K562 (cell line): ENCODE results near the gene PPP1R14B. TPM values are rescaled to one million over a fixed set of nuclear protein-coding genes. Genes with fewer than 3 reads are reported as not detected.

Source experiments
- ATAC-seq: fragments of 200-7000 bp; cut with Tn5 transposase; 3 replicates; pipeline ENCODE4 v1.9.1; 2020; ENCODE audit warnings: moderate library complexity
- BruUV-seq: library from RNA; stranded (reverse); fragments of 400-500 nt; replicated peaks from 2 replicates; lab custom pipeline; 2021; lab: Mats Ljungman, UMichigan
- CTCF ChIA-PET: fragments of 300-600 bp; formaldehyde crosslinking; extraction: SDS; loops from one replicate; lab custom pipeline; 2021; ENCODE audit warnings: low intra/inter-chr PET ratio; lab: Yijun Ruan, JAX
- POLR2A ChIA-PET: fragments of 300-600, 350-650 bp; sonication (Branson Sonifier 250); formaldehyde crosslinking; extraction: SDS; loops from one replicate; lab custom pipeline; 2021; ENCODE audit warnings: antibody characterized with exemption, inconsistent platforms; lab: Yijun Ruan, JAX
- DNase-seq, 4 experiments: peaks; one replicate each; pipeline versions ENCODE4 v3.0.0 to v3.0.0-alpha.2; 2011 to 2018; ENCODE audit warnings: low spot score in 3 of 4, mixed read lengths in 3 of 4; ENCODE audit errors: extremely low read depth in 1 of 4
- FAIRE-seq: peaks from 2 replicates; lab custom pipeline; 2011; peaks lifted over from hg19 to GRCh38; lab: Jason Lieb, UNC
- H2AFZ ChIP-seq: 2 replicates; pipeline ENCODE4 v1.6.0; 2011; ENCODE audit warnings: low read depth, low read length, control low read depth, inconsistent platforms
- H3K27ac ChIP-seq: fragments of 200-600 bp; 3 replicates; pipeline ENCODE4 v1.8.0; 2011; ENCODE audit warnings: low read depth, mild to moderate bottlenecking, control low read depth, inconsistent platforms, low read length, moderate library complexity, mixed read lengths; ENCODE audit errors: extremely low read depth
- H3K27me3 ChIP-seq, 2 experiments: fragments of 300-600 bp in 1 of 2; 2 replicates in 1 of 2; 3 replicates in 1 of 2; pipeline versions ENCODE4 v1.6.0 to v1.8.0; 2011; ENCODE audit warnings: inconsistent platforms in 2 of 2, low read length in 2 of 2, mild to moderate bottlenecking in 1 of 2, mixed read lengths in 1 of 2, moderate library complexity in 1 of 2; ENCODE audit not compliant: control insufficient read depth in 2 of 2, insufficient read depth in 2 of 2
- H3K36me3 ChIP-seq: fragments of 300-600 bp; 3 replicates; pipeline ENCODE4 v1.8.0; 2011; ENCODE audit warnings: mild to moderate bottlenecking, low read length, inconsistent platforms; ENCODE audit not compliant: control insufficient read depth, insufficient read depth
- H3K4me1 ChIP-seq, 2 experiments: fragments of 200-600 bp in 1 of 2; replicated peaks in 1 of 2; 2 replicates in 1 of 2; 3 replicates in 1 of 2; pipeline versions ENCODE4 v1.5.1 to v1.8.0; 2011; ENCODE audit warnings: inconsistent platforms in 2 of 2, low read length in 2 of 2, mild to moderate bottlenecking in 1 of 2, mixed read lengths in 1 of 2, moderate library complexity in 1 of 2; ENCODE audit not compliant: control insufficient read depth in 2 of 2, insufficient read depth in 2 of 2
- H3K4me2 ChIP-seq: 2 replicates; pipeline ENCODE4 v1.6.1; 2011; ENCODE audit warnings: low read length, control low read depth, inconsistent platforms, mixed read lengths; ENCODE audit not compliant: insufficient read depth
- H3K4me3 ChIP-seq: fragments of 200-600 bp; sonication (generic), shearing (Covaris generic); 2 replicates; pipeline ENCODE4 v1.5.1; 2016; ENCODE audit warnings: control low read depth, inconsistent platforms
- H3K79me2 ChIP-seq: fragments of 200-600 bp; 3 replicates; pipeline ENCODE4 v1.8.0; 2011; ENCODE audit warnings: low read length, inconsistent platforms; ENCODE audit not compliant: control insufficient read depth, insufficient read depth
- H3K9ac ChIP-seq, 2 experiments: 2 replicates each; pipeline versions ENCODE4 v1.6.0 to v1.6.1; 2011; ENCODE audit warnings: low read depth in 2 of 2, low read length in 2 of 2, control low read depth in 1 of 2, inconsistent platforms in 1 of 2, mild to moderate bottlenecking in 1 of 2, mixed read lengths in 1 of 2; ENCODE audit not compliant: insufficient read depth in 1 of 2
- H3K9me1 ChIP-seq: one replicate; pipeline ENCODE4 v1.6.0; 2011; ENCODE audit warnings: inconsistent platforms, mild to moderate bottlenecking, low read length, moderate library complexity; ENCODE audit not compliant: control insufficient read depth, insufficient read depth
- H3K9me3 ChIP-seq: replicated peaks from 2 replicates; pipeline ENCODE4 v1.5.1; 2011; ENCODE audit warnings: low read depth, low read length, inconsistent platforms; ENCODE audit not compliant: control insufficient read depth, insufficient read depth
- H4K20me1 ChIP-seq: replicated peaks from 2 replicates; pipeline ENCODE4 v1.6.1; 2011; ENCODE audit warnings: low read length, inconsistent platforms, mixed read lengths; ENCODE audit not compliant: control insufficient read depth, insufficient read depth
- BRF1 ChIP-seq: IDR thresholded peaks from 3 replicates; pipeline ENCODE4 v1.6.1; 2011; ENCODE audit warnings: borderline replicate concordance, mild to moderate bottlenecking; ENCODE audit not compliant: insufficient read length; ENCODE audit errors: extremely low read depth
- CCNT2 ChIP-seq: IDR thresholded peaks from 2 replicates; pipeline ENCODE4 v1.6.1; 2011; ENCODE audit warnings: borderline replicate concordance, low read depth, mild to moderate bottlenecking, moderate library complexity, mixed read lengths, low read length; ENCODE audit not compliant: insufficient read length; ENCODE audit errors: extremely low read depth
- CEBPG ChIP-seq, 3 experiments: fragments of 200-800 bp in 1 of 3; sonication (Bioruptor generic) in 1 of 3; sonication (generic) in 1 of 3; formaldehyde crosslinking in 1 of 3; IDR thresholded peaks in 2 of 3; conservative IDR thresholded peaks in 1 of 3; 2 replicates each; pipeline versions ENCODE4 v1.6.1 to v1.8.0; 2016 to 2022; ENCODE audit warnings: missing compliant biosample characterization in 2 of 3, missing genetic modification characterization in 2 of 3, mild to moderate bottlenecking in 1 of 3, missing genetic modification reagents in 1 of 3
- ERF ChIP-seq: fragments of 450-650 bp; formaldehyde crosslinking; IDR thresholded peaks from 2 replicates; pipeline ENCODE4 v1.4.0; 2020; ENCODE audit warnings: mild to moderate bottlenecking, mixed read lengths
- FOXK1 ChIP-seq: sonication (generic); formaldehyde crosslinking; IDR thresholded peaks from 2 replicates; pipeline ENCODE4 v1.8.0; 2022; ENCODE audit warnings: missing genetic modification reagents, mild to moderate bottlenecking, borderline replicate concordance
- GABPB1 ChIP-seq: sonication (generic); formaldehyde crosslinking; IDR thresholded peaks from 2 replicates; pipeline ENCODE4 v1.8.0; 2022; ENCODE audit warnings: mild to moderate bottlenecking, missing genetic modification reagents
- MBD2 ChIP-seq: sonication (generic); IDR thresholded peaks from 2 replicates; pipeline ENCODE4 v1.6.1; 2016; ENCODE audit warnings: low read depth, borderline replicate concordance
- POLR2H ChIP-seq: IDR thresholded peaks from 2 replicates; pipeline ENCODE4 v1.6.1; 2016; ENCODE audit warnings: missing genetic modification characterization, low read depth, mild to moderate bottlenecking, control low read depth, missing compliant biosample characterization, moderate library complexity
- PTTG1 ChIP-seq: fragments of 450-650 bp; IDR thresholded peaks from 2 replicates; pipeline ENCODE4 v1.6.1; 2016; ENCODE audit warnings: low read depth, mild to moderate bottlenecking, missing genetic modification characterization, missing compliant biosample characterization
- PYGO2 ChIP-seq: fragments of 450-650 bp; IDR thresholded peaks from 2 replicates; pipeline ENCODE4 v1.6.1; 2016; ENCODE audit warnings: mild to moderate bottlenecking, missing genetic modification characterization, moderate library complexity, missing compliant biosample characterization
- RBM22 ChIP-seq: fragments of 200-400 bp; formaldehyde crosslinking; IDR thresholded peaks from 2 replicates; pipeline ENCODE4 v1.6.1; 2018; ENCODE audit warnings: low read length, low read depth; ENCODE audit not compliant: poor library complexity, severe bottlenecking
- RNF2 ChIP-seq: sonication (generic); IDR thresholded peaks from 2 replicates; pipeline ENCODE4 v1.6.1; 2016
- SNRNP70 ChIP-seq: fragments of 200-400 bp; formaldehyde crosslinking; optimal IDR thresholded peaks from 2 replicates; pipeline ENCODE3; 2017; ENCODE audit warnings: low read depth, low read length
- THRAP3 ChIP-seq: fragments of 450-650 bp; IDR thresholded peaks from 2 replicates; pipeline ENCODE4 v1.6.1; 2016; ENCODE audit warnings: mild to moderate bottlenecking, inconsistent platforms, borderline replicate concordance
- ZNF707 ChIP-seq: fragments of 250-450 bp; sonication (Bioruptor Pico); conservative IDR thresholded peaks from 2 replicates; pipeline ENCODE4 v1.8.0; 2022; ENCODE audit warnings: inconsistent platforms, mild to moderate bottlenecking, moderate library complexity
- WGBS: fragments of 100-300 bp; shearing (Covaris generic); methylation state at CpG from one replicate; pipeline ENCODE4 v1.1.6; 2016; ENCODE audit warnings: low coverage, mixed read lengths; ENCODE audit not compliant: insufficient coverage; ENCODE audit errors: missing lambda C conversion rate; 5-methylcytosine and 5-hydroxymethylcytosine counted together
- in situ Hi-C: fragments of 300-500 bp; cut with MboI; formaldehyde crosslinking; loops from 4 replicates; pipeline ENCODE4 v1.15.0; 2018; ENCODE audit warnings: inconsistent platforms, mixed read lengths
- intact Hi-C: fragments of 100-400 bp; cut with micrococcal nuclease; formaldehyde crosslinking; loops from 2 replicates; pipeline ENCODE4 v1.14.2; 2022
- polyA plus RNA-seq, 8 experiments: library from polyadenylated mRNA; depleted of rRNA in 4 of 8; stranded (reverse) in 5 of 8; unstranded in 3 of 8; fragments of >200 nt; fragmentation: Nextera tagmentation in 2 of 8; fragmentation: Illumina TruSeq in 1 of 8; extraction: Ambion mirVana in 2 of 8; extraction: Trizol in 1 of 8; gene quantifications; 2 replicates each; pipeline versions ENCODE4 v1.2.1 to v1.2.3, GENCODE V29; 2011 to 2014; ENCODE audit warnings: inconsistent platforms in 1 of 8, missing spikeins in 1 of 8
- total RNA-seq, 7 experiments: library from RNA; depleted of rRNA in 6 of 7; stranded (reverse); fragments of >200 nt in 6 of 7; fragmentation: Illumina TruSeq in 2 of 7; extraction: Trizol in 2 of 7; gene quantifications; 2 replicates each; pipeline versions ENCODE4 v1.2.1 to v1.2.3, GENCODE V29; 2011 to 2021; ENCODE audit warnings: low replicate concordance in 1 of 7
- TF ChIP-seq, protein P1 (sequence below): fragments of 200-800 bp; sonication (Bioruptor generic); IDR thresholded peaks from 2 replicates; pipeline ENCODE4 v1.6.1; 2017; ENCODE audit warnings: missing genetic modification characterization, missing compliant biosample characterization

The PPP1R14B gene
- total and polyA plus RNA-seq, 9 of the 15 experiments (the other 6 are each of a cell fraction or from before 2014, with no cell fraction given) = 7.7 to 566 (median 212) TPM

DNA sequence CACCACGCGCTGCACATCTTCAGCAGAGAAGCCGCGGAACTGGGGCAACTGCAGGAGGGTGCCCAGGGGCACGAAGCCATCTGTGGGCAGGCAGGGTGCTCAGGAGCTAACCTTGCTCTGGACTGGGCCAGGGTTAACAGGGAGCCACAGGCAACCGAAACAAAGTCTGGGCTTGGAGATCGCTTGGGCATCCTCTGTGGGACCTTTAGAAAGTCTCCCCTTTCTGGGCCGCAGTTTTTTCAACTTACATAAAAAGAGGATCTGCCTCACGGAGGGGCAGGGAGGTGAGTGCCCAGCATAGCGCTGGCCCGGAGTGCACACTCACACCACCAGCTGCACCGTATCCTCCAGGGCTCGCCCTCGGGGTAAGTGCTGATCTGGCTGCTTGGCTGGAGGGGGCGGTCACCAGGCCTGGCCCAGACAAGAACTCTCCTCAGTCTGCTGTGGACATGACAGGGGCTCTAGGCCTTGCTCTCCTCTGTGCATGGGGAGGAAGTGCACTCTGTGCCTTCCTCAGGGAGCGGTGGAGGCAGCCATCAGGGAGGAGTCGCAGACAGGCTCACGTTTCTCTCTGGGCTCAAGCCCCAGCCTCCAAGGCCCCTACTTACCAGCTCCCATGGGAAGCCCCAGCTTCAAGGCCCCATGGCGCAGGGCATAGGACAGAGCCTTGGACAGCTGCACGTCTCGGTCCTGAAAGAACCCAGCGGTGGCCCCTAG, 21.7 kb downstream of the PPP1R14B start (continued):
- TF ChIP-seq CEBPG (CRISPR knock-in tag; IDR thresholded peaks at IDR 0.05) (no peak), CEBPG (tag; conservative IDR thresholded peaks at IDR 0.05 in 1 of 2, IDR thresholded peaks at IDR 0.05 in 1 of 2) (no peak), RBM22 (peak; percentile 53), PYGO2 (tag) (no peak), CCNT2 (peak; percentile 19), MBD2 (no peak), SNRNP70 (peak; percentile 79), GABPB1 (CRISPR knock-in tag) (0 out of 2 replicates have a peak, but pooled peaks have one; percentile 10)
- TF ChIP-seq, all 486 proteins: peak for 11

DNA sequence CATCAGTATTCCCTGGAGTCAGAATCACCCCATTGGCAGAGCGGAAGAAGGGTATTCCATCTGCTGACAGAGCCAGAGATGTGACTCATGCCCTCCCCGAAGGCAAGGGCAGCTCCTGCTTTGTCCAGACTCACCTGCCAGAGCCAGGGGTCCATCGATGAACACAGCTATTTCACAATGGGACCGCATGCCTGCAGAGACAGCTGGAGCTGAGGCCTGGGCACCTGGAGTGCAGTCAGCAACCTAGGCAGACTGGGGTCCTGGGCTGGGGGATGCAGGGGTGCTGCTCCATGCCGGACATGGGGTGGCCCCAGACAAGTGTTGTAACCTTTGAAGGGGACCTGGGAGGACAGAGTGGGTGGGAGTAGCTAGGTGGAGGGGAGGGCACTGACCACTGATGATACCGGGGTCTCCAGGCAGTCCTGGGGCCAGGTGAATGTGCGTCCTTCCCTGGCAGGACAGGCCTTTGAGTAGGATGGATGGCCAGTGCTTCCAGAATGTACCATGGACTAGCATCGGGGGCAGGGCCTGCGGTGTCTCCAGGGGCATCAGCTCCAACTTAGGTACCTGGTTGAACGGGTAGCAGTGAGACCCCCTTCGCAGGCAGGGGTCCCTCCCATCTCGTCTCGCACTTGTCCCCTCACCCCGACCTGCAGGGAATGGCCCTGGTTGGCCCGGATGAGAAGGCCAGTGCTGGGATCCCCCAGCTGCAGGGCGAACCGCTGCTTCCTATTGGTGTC, 22.4 kb downstream of the PPP1R14B start:
- FAIRE-seq = no peak
- 87% methylated on average over 17 of the region's 17 CpGs for WGBS
- TF ChIP-seq THRAP3 (no peak), BRF1 (no peak), PTTG1 (tag) (no peak), POLR2H (tag) (no peak; the same call in 1 of the 2 replicates), ZNF707 (CRISPR knock-in tag) (no peak), ERF (CRISPR knock-in tag) (no peak), RNF2 (no peak), FOXK1 (no peak)
- TF ChIP-seq, protein P1, sequence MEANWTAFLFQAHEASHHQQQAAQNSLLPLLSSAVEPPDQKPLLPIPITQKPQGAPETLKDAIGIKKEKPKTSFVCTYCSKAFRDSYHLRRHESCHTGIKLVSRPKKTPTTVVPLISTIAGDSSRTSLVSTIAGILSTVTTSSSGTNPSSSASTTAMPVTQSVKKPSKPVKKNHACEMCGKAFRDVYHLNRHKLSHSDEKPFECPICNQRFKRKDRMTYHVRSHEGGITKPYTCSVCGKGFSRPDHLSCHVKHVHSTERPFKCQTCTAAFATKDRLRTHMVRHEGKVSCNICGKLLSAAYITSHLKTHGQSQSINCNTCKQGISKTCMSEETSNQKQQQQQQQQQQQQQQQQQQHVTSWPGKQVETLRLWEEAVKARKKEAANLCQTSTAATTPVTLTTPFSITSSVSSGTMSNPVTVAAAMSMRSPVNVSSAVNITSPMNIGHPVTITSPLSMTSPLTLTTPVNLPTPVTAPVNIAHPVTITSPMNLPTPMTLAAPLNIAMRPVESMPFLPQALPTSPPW (CRISPR knock-in tag) = no peak

More for the DNA sequence above, 22.4 kb downstream of the PPP1R14B start:
- ChIA-PET CTCF (no interaction called here), POLR2A (interaction anchor here (0.6 to 6.3 kb wide), 12 partner anchors 7 to 134 kb away, joined by 3 to 77 read pairs (median 4); partner anchors contain the start of genes FERMT3 and STIP1)
- Histone ChIP-seq H3K27ac (peak overlapping the region; percentile 31; the same call in 1 of the 3 replicates), H2AFZ (no peak overlapping the region), H3K9me1 (peaks cover 5% of the 10 kb centered on the region), H3K79me2 (peaks cover 34% of the 10 kb centered on the region), H3K9ac (peak overlapping the region in 1 of 2 experiments; percentile 99; a peak in 3 of 4 replicates), H3K9me3 (no peaks in the 10 kb centered on the region), H3K27me3 (no peaks in the 10 kb centered on the region), H3K4me1 (peaks cover 2 to 64% of the 10 kb centered on the region in 2 experiments; a peak in 4 of 5 replicates), H3K4me3 (peak overlapping the region; percentile 64; the same call in 1 of the 2 replicates), H4K20me1 (no peaks in the 10 kb centered on the region), H3K36me3 (peaks cover 56% of the 10 kb centered on the region; the same call in 2 of the 3 replicates), H3K4me2 (no peak overlapping the region)
- no TSS peak for BruUV-seq
- intact Hi-C loops = no loop called here
- in situ Hi-C loops = no loop called here
- DNase-seq (peak in 1 of 4 experiments; percentile 14), ATAC-seq (no peak)
